Loucy (cell line): ENCODE results near the gene INF2.

ENCODE experiments used
- EZH2phosphoT487 ChIP-seq: fragments of 200-600 bp; IDR thresholded peaks from 2 replicates; pipeline ENCODE4 v1.6.1; 2018; ENCODE audit warnings: antibody characterized with exemption, mild to moderate bottlenecking, moderate library complexity, borderline replicate concordance
- TF ChIP-seq, protein P1 (sequence below): fragments of 200-600 bp; sonication (generic); conservative IDR thresholded peaks from 2 replicates; pipeline ENCODE4 v1.5.1; 2014; ENCODE audit warnings: mild to moderate bottlenecking, antibody characterized with exemption, low read length

DNA sequence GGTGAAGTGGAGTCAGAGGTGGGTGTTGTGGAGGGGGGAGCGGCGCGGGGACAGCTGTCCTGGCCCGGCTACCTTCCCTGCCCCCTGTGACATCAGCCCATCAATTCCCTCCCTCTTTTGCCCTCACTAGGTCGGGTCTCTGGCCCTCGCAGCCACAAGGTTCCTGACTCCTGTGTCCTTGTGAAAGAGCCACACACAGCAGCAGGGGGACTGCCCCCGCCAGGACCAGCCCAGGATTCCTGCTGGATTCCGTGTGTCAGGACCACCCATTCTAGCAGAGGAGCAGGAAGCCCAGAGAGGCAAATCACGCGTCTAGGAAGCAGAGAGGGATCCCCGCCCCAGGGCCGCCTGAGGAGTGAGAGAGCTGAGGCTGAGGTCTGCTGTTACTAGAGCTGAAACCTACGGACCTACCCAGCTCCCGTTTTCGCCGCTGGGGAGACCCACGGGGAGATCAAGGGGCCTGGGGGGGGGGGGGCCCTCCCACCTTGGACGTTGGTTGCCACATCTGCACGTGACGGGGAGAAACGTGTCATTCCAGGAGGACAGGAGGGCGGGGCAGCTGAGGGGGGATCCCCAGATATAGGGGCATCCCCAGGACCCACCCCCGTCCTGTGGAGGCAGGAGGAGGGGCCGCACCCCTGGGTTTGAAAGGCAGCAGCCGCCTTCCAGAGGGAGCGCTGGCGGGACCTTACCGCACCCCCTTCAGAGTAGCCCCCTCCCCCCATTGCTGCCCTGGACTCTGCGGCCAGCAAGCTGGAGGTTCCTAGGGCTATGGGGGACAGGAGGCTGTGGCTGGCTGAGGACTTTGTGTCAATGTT is 12.5 kb upstream of the INF2 start:
- TF ChIP-seq, protein P1, sequence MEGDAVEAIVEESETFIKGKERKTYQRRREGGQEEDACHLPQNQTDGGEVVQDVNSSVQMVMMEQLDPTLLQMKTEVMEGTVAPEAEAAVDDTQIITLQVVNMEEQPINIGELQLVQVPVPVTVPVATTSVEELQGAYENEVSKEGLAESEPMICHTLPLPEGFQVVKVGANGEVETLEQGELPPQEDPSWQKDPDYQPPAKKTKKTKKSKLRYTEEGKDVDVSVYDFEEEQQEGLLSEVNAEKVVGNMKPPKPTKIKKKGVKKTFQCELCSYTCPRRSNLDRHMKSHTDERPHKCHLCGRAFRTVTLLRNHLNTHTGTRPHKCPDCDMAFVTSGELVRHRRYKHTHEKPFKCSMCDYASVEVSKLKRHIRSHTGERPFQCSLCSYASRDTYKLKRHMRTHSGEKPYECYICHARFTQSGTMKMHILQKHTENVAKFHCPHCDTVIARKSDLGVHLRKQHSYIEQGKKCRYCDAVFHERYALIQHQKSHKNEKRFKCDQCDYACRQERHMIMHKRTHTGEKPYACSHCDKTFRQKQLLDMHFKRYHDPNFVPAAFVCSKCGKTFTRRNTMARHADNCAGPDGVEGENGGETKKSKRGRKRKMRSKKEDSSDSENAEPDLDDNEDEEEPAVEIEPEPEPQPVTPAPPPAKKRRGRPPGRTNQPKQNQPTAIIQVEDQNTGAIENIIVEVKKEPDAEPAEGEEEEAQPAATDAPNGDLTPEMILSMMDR = no peak
- no peak for TF ChIP-seq EZH2phosphoT487
